Subcutaneous adipose tissue (tissue), 4 donors: Measurements from ENCODE around the gene TNFRSF21. TPM values are rescaled to one million over a fixed set of nuclear protein-coding genes. Genes with fewer than 3 reads are reported as not detected.

Experiments used
- total RNA-seq, 4 donors: library from RNA; depleted of rRNA; stranded (reverse); fragments of >200 nt; gene quantifications; one replicate each; pipeline ENCODE4 v1.1.0, GENCODE V29; 2016
- TF ChIP-seq, protein P1 (sequence below): fragments of 450-650 bp; IDR thresholded peaks from one replicate; pipeline ENCODE4 v1.5.1; 2016; ENCODE audit warnings: low read depth, mild to moderate bottlenecking, control low read depth, antibody characterized with exemption, moderate library complexity

Gene TNFRSF21
- total RNA-seq, 4 donors from 2014 or later = 11.7 to 42.0 (median 20.1) TPM

DNA sequence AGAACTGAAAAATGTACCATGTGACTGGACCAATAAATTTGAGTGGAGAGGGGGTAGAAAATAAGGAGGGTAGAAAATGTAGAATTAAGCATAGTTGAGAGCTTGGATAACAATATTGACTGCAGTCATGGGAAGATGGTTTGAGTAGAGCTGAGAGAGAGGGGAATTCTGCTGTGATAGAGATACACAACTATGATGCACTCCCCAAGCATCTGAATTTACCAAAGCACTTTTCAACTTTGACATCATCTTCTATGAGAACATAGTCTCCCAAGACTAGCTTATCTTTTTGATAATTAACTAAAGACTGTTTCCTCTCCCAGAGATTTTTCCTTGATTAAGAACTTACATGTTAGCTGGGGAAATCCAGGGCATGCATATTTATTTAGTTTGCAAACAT is 103.1 kb downstream of the TNFRSF21 start:
- TF ChIP-seq, protein P1, sequence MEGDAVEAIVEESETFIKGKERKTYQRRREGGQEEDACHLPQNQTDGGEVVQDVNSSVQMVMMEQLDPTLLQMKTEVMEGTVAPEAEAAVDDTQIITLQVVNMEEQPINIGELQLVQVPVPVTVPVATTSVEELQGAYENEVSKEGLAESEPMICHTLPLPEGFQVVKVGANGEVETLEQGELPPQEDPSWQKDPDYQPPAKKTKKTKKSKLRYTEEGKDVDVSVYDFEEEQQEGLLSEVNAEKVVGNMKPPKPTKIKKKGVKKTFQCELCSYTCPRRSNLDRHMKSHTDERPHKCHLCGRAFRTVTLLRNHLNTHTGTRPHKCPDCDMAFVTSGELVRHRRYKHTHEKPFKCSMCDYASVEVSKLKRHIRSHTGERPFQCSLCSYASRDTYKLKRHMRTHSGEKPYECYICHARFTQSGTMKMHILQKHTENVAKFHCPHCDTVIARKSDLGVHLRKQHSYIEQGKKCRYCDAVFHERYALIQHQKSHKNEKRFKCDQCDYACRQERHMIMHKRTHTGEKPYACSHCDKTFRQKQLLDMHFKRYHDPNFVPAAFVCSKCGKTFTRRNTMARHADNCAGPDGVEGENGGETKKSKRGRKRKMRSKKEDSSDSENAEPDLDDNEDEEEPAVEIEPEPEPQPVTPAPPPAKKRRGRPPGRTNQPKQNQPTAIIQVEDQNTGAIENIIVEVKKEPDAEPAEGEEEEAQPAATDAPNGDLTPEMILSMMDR = no peak

DNA sequence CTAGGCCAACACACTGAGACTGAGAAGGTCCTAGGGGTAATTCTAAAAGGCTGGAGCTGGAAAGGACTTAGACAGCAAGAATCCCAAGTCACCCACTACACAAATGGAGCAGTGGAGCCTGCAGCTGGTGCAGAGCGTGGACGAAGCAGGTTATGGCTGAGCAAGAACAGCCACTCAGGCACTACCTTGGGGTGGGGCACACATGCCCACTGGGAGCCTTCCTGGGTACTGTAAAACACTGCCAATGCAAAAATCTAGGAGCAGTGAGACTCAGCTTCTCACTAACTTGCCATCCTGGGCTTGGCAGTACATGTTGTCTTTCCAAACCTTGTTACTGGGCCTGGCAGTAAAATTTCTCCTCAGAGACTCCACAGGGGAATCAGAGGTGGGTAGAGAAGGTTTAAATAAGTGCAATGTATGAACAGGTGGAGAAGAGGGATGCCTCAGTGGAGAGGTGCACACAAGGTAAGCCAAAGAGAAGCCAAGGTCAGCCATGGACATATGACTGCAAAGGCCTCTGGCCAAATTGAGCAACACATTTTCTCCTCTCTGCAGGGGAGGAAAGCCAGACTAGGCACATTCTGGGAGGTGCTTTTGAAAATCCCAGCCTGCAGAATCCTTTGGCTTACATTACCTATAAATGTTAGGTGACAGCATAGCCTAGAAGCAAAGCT is 105.6 kb downstream of the TNFRSF21 start:
- TF ChIP-seq, protein P1 = no peak

DNA sequence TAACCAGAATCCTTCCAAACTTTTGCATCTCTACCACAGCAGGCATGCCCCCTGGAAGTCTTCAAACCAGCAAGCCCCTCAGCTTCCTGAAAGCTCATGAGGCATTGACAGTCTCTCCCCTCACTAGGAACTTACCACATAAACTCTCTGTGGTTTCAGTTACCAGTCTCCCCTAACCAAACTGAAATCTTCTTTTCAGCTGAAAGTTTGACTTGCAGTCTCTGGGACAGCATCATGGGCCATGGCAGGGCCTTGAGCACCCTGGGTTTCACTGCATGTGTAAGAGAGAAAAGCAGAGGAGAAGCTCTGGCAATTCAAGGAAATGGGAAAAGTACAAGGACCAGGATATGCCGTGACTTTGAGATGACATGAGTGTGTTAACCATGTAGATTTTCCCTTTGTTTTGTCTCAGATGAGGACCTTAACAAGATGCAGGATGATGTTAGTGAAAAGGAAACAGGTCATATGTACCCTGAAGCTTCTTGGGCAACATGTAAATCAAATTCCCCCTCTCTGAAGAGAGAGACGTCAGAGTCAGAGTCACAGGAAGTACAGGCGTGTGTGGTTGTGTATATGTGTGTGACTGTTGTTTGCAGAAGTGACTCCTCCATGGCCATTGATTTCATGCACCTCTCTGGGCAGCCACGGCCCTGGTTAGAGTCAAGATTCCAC is 106.3 kb downstream of the TNFRSF21 start:
- TF ChIP-seq, protein P1 = no peak

DNA sequence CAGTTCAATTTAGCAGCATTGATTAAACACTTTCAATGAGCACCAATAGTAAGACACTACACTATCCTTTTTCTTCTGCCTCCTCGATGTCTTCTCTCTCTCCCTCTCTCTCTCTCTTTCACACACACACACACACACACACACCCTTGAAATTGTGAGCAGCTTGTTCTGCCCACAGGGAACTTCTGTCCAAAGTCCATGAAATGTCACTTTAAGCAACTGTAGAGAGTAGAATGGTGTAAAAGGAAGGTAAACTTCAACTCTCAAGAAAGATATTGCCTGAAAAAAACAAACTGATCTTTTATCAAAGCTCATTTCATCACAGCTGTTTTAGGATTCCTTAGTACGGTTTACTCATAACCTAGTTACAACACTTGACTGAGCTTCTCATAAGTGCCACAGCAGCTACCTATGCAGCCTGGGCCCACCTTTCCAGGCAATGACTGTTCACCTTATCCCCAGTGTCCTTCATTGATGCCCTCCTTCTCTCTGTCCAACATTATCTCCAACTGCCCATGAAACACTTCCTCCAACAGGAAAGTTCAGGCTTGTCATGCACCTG is 107.0 kb downstream of the TNFRSF21 start:
- TF ChIP-seq, protein P1 = no peak

DNA sequence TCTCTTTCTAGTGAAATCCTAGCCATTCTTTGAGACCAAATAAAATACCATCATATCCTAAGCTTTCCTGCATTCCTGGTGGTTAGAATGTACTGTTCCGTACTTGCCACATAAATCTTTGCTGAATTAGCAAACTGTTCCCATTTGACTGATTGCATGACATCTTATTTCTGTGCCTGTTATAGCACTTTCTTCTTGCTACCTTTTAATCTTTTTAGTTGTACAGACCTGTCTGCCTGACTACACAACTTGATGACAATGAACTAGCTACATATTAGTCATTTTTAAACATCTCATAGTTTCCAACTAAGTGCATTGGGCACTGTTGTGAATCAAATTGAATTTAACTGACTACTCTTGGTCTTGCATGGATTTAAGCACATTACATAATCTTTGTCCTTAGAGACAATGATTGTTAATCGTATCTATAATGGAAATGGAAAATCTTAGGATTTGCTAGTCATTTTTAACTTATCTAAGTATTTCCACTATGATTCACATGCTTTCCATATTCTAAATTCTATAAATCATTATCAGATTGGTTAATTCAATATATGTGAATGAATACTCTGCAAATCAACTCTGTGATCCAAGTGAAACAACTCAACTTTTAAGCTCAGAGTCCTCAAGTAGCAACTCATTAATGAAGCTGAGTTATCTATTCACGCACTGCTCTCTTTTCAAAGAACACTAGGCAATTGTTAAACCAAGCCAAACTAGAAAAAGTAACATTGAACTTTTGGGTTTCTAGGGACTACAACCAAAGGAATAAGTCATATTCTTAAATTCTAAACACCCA is 109.0 kb downstream of the TNFRSF21 start:
- TF ChIP-seq, protein P1 = no peak

DNA sequence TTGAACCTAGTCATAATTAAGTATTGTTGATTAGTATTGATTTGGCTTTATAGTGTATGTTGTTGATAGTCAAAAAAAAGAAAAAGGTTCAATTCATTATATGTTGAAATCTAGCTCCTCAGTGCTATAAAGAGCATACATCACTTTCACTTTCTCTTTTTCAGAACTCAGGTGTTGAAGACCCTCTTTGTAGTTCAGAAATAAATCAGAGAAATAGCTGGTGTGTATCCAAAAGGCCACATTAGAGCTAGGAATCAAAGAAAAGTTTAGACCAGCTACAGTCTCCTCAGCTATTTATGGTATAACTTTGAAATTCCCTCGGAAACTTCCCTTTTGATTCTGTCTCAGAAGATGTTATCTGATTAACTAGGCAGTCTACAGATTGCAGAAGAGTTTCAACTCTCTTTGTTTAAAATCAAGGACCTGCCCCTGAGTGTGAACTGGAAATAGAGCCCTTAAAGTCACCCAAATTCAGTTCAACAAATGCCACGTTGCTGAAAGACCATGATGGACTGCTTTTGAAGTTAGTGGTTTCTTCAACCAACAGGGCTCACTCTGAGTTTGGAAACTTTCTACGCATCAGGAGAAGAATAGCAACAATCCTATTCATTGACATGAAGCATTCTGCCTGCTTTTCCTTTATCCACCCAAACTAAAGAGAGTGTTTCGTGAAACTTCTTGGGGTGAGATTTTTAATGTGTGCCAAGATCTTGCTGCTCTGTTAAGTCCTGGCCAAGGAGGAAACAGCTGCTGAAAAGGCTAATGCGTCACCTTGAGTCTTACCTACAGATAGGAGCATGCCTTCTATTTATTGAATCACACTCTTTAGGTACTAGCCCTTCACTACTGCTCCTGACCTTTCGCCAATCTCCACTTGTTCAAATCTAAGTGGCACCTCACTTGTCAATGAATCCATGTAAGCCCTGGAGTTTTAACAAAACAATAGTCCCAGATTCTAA is 111.7 kb downstream of the TNFRSF21 start:
- TF ChIP-seq, protein P1 = no peak
